C4-2B (cell line): ENCODE measurements around the gene KYNU.

Experiments
- ZFX ChIP-seq: fragments of 450-650 bp; IDR thresholded peaks from 2 replicates; pipeline ENCODE4 v1.6.1; 2017
- TF ChIP-seq, protein P1 (sequence below): fragments of 450-650 bp; conservative IDR thresholded peaks from 2 replicates; pipeline ENCODE4 v1.5.1; 2017; ENCODE audit warnings: mild to moderate bottlenecking

DNA sequence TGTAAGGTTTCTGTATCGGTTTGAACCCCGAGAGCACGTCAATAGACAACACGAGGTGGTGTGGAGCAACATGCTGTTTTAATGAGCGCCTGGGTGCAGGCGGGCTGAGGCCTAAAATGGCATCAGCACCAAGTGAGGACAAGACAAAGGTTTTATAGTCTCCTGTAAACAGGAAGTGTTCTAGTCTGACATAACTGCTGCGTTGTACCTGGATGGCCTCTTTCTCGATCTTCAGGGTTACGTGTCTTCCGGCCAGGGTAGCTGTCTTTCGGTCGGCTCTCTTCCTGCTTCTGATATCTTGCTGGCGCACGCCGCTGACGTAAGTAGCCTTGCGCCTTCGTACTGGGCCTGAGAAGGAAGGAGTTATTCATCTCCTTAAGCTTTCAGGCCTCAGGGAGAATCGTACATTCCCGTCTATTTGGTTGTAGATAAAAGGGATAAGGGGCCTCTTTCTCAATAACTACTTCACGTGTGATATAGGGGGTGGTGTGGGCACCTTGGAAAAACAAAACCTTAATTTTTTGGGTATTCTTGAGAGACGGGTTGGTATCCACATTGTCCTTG, 53.5 kb downstream of the KYNU start:
- TF ChIP-seq, protein P1, sequence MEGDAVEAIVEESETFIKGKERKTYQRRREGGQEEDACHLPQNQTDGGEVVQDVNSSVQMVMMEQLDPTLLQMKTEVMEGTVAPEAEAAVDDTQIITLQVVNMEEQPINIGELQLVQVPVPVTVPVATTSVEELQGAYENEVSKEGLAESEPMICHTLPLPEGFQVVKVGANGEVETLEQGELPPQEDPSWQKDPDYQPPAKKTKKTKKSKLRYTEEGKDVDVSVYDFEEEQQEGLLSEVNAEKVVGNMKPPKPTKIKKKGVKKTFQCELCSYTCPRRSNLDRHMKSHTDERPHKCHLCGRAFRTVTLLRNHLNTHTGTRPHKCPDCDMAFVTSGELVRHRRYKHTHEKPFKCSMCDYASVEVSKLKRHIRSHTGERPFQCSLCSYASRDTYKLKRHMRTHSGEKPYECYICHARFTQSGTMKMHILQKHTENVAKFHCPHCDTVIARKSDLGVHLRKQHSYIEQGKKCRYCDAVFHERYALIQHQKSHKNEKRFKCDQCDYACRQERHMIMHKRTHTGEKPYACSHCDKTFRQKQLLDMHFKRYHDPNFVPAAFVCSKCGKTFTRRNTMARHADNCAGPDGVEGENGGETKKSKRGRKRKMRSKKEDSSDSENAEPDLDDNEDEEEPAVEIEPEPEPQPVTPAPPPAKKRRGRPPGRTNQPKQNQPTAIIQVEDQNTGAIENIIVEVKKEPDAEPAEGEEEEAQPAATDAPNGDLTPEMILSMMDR = no peak
- TF ChIP-seq ZFX = no peak
